ENCODE data around the gene PDE4D.
A peak's percentile ranks its signal among the peaks of the same experiment; 100 is the strongest.

Gene PDE4D

DNA sequence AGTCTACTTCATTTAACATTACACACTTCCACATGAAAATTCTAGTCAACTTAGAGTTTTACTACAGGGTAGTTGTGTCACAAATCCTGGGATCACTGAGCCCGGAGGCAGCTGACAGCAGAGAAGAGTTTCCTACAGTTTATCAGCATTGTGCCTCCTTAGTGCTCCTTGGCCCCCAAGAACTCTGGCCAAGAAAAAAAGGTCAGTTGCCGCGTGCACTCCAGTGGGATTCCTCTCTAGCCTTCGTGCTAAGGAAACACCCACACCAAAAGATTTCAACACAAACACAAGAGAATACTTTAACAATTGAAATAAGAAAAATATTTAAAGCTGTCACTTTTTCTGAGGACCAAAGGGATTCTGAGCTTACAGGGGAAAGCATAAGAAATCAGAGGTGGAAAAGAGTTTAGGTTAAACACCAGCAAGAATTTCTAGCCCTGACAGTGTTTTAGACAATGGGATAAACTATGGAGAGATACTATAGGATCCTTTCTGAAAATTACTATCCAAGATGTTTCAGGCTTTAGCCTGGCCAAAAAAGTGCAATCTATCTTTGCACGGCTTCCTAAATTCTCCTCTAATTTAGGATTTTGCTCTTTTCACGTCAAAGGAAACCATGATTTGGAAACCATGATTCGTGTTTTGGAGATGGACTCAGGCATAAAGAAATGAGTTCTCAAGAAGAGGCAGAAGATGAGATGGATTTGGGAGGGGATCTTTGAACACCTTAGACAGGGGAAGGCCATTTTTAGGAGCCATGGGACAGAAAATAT, 703.9 kb downstream of the PDE4D start:
- Histone ChIP-seq H3K36me3 (ENCODE audit: insufficient read depth, low read length) (peaks cover 6% of the 10 kb centered on the region), H3K9ac (ENCODE audit: low read length) (no peak overlapping the region), H3K4me1 (ENCODE audit: insufficient read depth, low read length) (peaks cover 30% of the 10 kb centered on the region), H3K27ac (ENCODE audit: low read depth, low read length) (peak overlapping the region; percentile 10), H3K9me3 (ENCODE audit: low read length) (no peaks in the 10 kb centered on the region), H3K4me3 (ENCODE audit: low read depth in 1 of 2, low read length in 2 of 2) (no peak overlapping the region), H3K27me3 (ENCODE audit: control insufficient read depth in 1 of 2, insufficient read depth in 2 of 2, low read length in 2 of 2) (no peaks in the 10 kb centered on the region)

DNA sequence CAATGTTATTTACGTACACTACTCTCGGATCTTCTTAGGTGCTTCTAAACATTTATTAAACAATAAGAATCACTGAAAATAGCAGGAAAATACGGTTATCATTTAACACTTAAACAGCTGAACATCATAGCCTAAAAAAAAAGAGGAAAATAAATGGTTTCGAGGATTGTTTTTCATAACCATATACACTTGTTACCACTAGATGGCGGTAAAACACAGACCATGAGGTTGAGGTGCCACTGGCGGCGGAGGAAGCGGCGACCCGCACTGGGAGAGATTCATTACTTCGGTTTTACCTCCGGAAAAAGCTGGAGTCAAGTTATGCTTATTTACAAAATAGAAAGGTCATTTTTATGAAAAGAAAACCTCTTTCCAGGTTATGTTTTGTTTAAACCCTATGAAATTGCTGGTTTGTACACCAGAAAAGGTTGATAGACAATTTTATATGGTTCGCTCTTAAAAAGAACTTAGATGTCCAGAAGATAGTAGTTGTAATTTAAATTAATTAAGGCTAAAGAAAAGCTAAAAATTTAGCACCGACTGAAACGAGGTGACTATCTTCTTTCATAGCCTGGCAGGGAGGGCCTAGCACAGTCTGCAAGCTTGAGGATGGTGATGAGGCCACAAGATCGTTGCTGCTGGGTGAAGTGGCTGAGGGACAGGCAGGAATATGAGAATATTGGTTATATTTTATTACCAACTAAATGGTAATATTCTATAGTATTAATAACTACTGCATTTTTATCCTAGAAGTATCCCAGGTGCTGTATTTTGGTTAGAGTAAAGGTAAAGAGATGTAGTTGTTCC, 704.9 kb downstream of the PDE4D start:
- Histone ChIP-seq H3K9ac (ENCODE audit: low read length) (peak overlapping the region; percentile 30), H3K4me1 (ENCODE audit: insufficient read depth, low read length) (peaks cover 30% of the 10 kb centered on the region)

DNA sequence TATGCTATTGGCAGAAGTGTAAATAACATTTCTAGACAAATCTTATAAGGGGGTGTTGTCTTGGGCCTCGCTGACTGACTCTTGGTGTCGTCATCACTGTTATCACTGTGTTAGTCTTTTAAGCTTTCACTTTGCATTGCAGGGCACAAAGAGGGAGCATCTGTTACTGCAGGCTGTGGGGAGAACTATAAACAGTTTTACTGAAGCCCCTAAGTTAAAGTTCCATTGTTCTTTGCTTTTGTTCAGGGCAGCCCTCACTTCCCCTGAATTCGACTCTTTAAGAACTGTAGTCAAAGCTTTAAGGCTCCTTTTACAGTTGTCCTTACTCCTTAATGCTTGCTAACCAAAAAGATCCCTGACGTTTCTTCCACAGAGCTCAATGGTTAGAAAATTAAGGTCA, 705.7 kb downstream of the PDE4D start:
- H3K9ac ChIP-seq (ENCODE audit: low read length), result peak overlapping the region; percentile 30
- no peaks in the 10 kb centered on the region for H3K27me3 ChIP-seq (ENCODE audit: control insufficient read depth in 1 of 2, insufficient read depth in 2 of 2, low read length in 2 of 2)
- H3K36me3 ChIP-seq (ENCODE audit: insufficient read depth, low read length), result peaks cover 4% of the 10 kb centered on the region
- H3K9me3 ChIP-seq (ENCODE audit: low read length), result no peaks in the 10 kb centered on the region
- H3K27ac ChIP-seq (ENCODE audit: low read depth, low read length), result peak overlapping the region; percentile 64
- H3K4me1 ChIP-seq (ENCODE audit: insufficient read depth, low read length), result peaks cover 30% of the 10 kb centered on the region
- peak overlapping the region in 1 of 2 donors; percentile 10 for H3K4me3 ChIP-seq (ENCODE audit: low read depth in 1 of 2, low read length in 2 of 2)

More for the DNA sequence above, 704.9 kb downstream of the PDE4D start:
- Histone ChIP-seq H3K27ac (ENCODE audit: low read depth, low read length) (peak overlapping the region; percentile 64), H3K27me3 (ENCODE audit: control insufficient read depth in 1 of 2, insufficient read depth in 2 of 2, low read length in 2 of 2) (no peaks in the 10 kb centered on the region), H3K9me3 (ENCODE audit: low read length) (no peaks in the 10 kb centered on the region), H3K4me3 (ENCODE audit: low read depth in 1 of 2, low read length in 2 of 2) (peak overlapping the region in 1 of 2 donors; percentile 10), H3K36me3 (ENCODE audit: insufficient read depth, low read length) (peaks cover 6% of the 10 kb centered on the region)

DNA sequence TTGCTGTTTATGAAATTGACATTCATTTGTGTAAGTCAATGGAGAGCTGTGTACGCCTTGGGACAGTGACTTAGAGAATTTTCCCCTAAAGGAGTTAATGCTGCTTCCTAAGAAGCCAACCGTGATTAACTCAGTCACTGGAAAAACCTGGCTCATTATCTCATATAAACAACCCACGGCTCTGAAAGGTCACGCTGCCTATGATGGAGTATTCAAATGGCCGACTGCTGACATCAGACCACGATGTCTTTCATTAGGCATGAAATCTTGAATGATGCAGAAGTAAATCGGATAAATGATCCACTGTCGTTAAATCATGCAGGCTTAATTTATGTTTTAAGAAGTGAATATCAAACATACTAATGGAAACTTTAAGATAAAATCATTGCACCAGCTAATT, 706.9 kb downstream of the PDE4D start:
- no peaks in the 10 kb centered on the region for H3K9me3 ChIP-seq (ENCODE audit: low read length)
- H3K27ac ChIP-seq (ENCODE audit: low read depth, low read length), result no peak overlapping the region
- H3K36me3 ChIP-seq (ENCODE audit: insufficient read depth, low read length), result no peaks in the 10 kb centered on the region
- H3K9ac ChIP-seq (ENCODE audit: low read length), result no peak overlapping the region
- H3K4me1 ChIP-seq (ENCODE audit: insufficient read depth, low read length), result peaks cover 24% of the 10 kb centered on the region
- H3K4me3 ChIP-seq (ENCODE audit: low read depth in 1 of 2, low read length in 2 of 2), result no peak overlapping the region
- H3K27me3 ChIP-seq (ENCODE audit: control insufficient read depth in 1 of 2, insufficient read depth in 2 of 2, low read length in 2 of 2), result no peaks in the 10 kb centered on the region

DNA sequence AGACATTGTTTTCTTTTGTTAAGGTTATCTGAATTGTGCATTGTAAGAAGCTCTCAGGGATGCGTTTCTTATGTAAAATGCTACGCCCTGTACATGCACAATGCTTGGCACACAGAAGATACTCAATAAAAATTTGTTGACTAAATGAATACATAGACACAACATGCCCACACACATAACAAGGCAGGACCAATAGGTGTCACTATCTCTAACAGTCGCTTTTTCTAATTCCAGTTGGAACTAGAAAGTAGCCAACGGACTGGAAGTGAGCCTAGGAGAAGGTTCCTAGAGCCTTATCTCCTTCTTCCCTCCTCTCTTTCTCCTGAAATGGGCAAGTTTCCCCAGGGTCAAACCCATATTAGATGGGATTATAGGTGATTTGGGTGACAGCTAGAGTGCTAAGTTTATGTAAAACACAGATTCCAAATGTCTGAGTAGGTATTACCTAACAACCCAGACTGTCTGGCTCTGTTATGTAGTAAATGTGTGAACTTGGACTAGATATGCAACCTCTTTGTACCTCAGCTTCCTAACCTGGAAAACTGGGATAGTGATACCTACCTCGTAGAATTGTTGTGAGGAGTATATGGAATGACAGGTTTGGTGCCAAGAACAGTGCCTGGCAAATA, 707.7 kb downstream of the PDE4D start:
- H3K27ac ChIP-seq (ENCODE audit: low read depth, low read length), result no peak overlapping the region

DNA sequence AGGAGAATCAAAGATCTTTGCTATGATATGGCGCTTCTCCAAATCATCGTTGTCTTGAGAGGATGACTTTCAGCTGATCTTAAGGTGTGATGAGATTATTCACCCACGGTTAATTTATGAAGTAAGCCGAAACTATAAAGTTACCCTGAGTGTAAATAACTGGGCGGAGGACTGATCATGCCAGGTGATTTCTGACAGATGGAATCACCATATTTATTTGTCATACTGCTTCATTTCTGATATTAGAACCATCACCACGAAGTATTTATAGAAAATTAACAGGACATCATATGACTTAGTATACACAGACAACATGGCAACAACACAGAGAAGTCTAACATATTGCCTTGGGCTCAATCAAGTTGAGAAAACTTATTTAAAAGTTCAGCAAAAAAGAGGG, 708.8 kb downstream of the PDE4D start:
- no peak overlapping the region for H3K27ac ChIP-seq (ENCODE audit: low read depth, low read length)
- no peak overlapping the region for H3K9ac ChIP-seq (ENCODE audit: low read length)
- no peaks in the 10 kb centered on the region for H3K9me3 ChIP-seq (ENCODE audit: low read length)
- peaks cover 20% of the 10 kb centered on the region for H3K4me1 ChIP-seq (ENCODE audit: insufficient read depth, low read length)
- H3K27me3 ChIP-seq (ENCODE audit: control insufficient read depth in 1 of 2, insufficient read depth in 2 of 2, low read length in 2 of 2), result no peaks in the 10 kb centered on the region
- H3K4me3 ChIP-seq (ENCODE audit: low read depth in 1 of 2, low read length in 2 of 2), result no peak overlapping the region
- peaks cover 8% of the 10 kb centered on the region for H3K36me3 ChIP-seq (ENCODE audit: insufficient read depth, low read length)

More for the DNA sequence above, 707.7 kb downstream of the PDE4D start:
- Histone ChIP-seq H3K9me3 (ENCODE audit: low read length) (no peaks in the 10 kb centered on the region), H3K4me1 (ENCODE audit: insufficient read depth, low read length) (peaks cover 24% of the 10 kb centered on the region), H3K27me3 (ENCODE audit: control insufficient read depth in 1 of 2, insufficient read depth in 2 of 2, low read length in 2 of 2) (no peaks in the 10 kb centered on the region), H3K36me3 (ENCODE audit: insufficient read depth, low read length) (no peaks in the 10 kb centered on the region), H3K9ac (ENCODE audit: low read length) (no peak overlapping the region), H3K4me3 (ENCODE audit: low read depth in 1 of 2, low read length in 2 of 2) (no peak overlapping the region)

DNA sequence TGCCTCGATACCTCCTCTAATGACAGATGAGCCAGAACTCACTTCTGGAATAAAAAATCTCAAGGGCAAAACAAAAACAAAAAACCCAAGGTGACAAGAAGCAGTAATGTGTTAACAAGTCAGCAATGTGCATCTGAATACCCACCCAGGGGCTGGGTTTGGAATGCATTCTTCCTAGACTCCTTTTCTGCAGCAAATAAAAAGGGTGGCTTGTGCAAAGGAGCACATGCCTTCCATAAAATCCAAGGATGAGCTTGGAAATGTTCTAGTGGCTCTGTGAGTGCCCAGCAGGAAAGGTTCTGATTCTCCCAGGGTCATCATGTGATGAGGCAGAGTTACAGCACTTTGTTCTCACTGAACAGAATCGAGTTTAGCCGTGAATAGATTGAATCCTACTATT, 710.8 kb downstream of the PDE4D start:
- H3K4me1 ChIP-seq (ENCODE audit: insufficient read depth, low read length), result peaks cover 11% of the 10 kb centered on the region

DNA sequence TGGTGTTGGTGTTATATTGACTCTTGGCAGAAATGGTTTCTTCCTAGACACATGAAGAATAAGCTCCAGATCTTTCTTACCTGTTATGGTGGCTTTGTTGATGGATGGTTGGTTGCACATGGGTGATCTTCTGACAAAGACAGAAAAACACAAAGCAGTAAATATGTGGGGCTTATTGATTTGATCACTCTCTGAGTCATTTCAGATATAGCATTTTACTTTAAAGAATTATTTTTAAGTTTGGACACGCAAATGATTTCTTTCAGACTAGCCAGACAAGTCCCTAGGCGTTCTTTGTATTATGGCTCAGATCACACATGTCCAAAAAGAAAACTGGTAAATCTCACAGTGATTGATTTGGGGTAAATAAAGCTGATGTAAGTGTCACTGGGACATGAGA, 713.0 kb downstream of the PDE4D start:
- H3K27ac ChIP-seq (ENCODE audit: low read depth, low read length), result no peak overlapping the region
- H3K9me3 ChIP-seq (ENCODE audit: low read length), result no peaks in the 10 kb centered on the region
- H3K4me3 ChIP-seq (ENCODE audit: low read depth in 1 of 2, low read length in 2 of 2), result no peak overlapping the region
- H3K9ac ChIP-seq (ENCODE audit: low read length), result no peak overlapping the region
- H3K36me3 ChIP-seq (ENCODE audit: insufficient read depth, low read length), result peaks cover 32% of the 10 kb centered on the region
- H3K27me3 ChIP-seq (ENCODE audit: control insufficient read depth in 1 of 2, insufficient read depth in 2 of 2, low read length in 2 of 2), result no peaks in the 10 kb centered on the region
- no peaks in the 10 kb centered on the region for H3K4me1 ChIP-seq (ENCODE audit: insufficient read depth, low read length)

More for the DNA sequence above, 710.8 kb downstream of the PDE4D start:
- H3K4me3 ChIP-seq (ENCODE audit: low read depth in 1 of 2, low read length in 2 of 2), result no peak overlapping the region
- no peak overlapping the region for H3K27ac ChIP-seq (ENCODE audit: low read depth, low read length)
- peaks cover 25% of the 10 kb centered on the region for H3K36me3 ChIP-seq (ENCODE audit: insufficient read depth, low read length)
- H3K9ac ChIP-seq (ENCODE audit: low read length), result no peak overlapping the region
- no peaks in the 10 kb centered on the region for H3K9me3 ChIP-seq (ENCODE audit: low read length)
- H3K27me3 ChIP-seq (ENCODE audit: control insufficient read depth in 1 of 2, insufficient read depth in 2 of 2, low read length in 2 of 2), result no peaks in the 10 kb centered on the region

DNA sequence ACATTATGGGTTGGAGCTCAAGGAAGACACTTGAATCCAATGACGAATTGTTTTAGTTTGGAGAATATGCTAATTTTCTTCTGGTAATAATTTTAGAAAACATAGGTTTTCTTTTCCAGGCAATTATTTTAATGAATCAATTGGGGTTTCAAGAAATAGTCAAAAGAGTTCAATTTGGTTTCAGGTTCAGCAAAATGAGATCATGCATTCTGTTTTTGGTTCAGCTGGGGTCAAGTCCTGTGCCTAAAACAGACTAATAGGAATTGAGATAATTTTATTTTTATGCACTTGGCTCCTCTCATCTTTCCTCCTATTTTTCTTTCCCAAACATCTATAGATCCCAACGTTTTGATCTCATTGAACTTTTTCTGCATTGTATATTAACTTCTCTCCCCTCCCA, 713.8 kb downstream of the PDE4D start:
- no peaks in the 10 kb centered on the region for H3K4me1 ChIP-seq (ENCODE audit: insufficient read depth, low read length)
- no peak overlapping the region for H3K9ac ChIP-seq (ENCODE audit: low read length)
- no peaks in the 10 kb centered on the region for H3K9me3 ChIP-seq (ENCODE audit: low read length)
- peaks cover 36% of the 10 kb centered on the region for H3K36me3 ChIP-seq (ENCODE audit: insufficient read depth, low read length)
- no peak overlapping the region for H3K4me3 ChIP-seq (ENCODE audit: low read depth in 1 of 2, low read length in 2 of 2)
- no peaks in the 10 kb centered on the region for H3K27me3 ChIP-seq (ENCODE audit: control insufficient read depth in 1 of 2, insufficient read depth in 2 of 2, low read length in 2 of 2)
- no peak overlapping the region for H3K27ac ChIP-seq (ENCODE audit: low read depth, low read length)

DNA sequence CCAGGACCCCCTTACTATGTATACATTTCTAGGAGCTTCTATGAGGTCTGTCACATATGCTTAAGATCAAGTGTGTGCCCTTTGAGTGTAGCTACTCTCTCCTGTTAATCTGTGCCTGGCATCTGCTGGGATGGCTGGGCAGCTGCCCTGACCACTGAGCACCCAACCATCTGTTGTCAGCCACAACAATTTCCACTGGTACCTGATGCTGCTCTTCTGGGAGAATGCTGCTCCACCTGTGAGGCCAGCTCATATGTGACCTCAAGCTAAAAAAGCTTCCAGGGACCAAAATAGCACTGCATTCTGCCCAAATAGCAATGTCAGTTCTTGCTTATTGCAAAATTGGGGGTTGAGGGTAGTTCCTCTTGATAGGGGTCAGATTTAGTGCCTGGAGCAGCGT, 715.0 kb downstream of the PDE4D start:
- H3K9me3 ChIP-seq (ENCODE audit: low read length), result no peaks in the 10 kb centered on the region
- peaks cover 6% of the 10 kb centered on the region for H3K4me1 ChIP-seq (ENCODE audit: insufficient read depth, low read length)
- no peak overlapping the region for H3K9ac ChIP-seq (ENCODE audit: low read length)
- H3K36me3 ChIP-seq (ENCODE audit: insufficient read depth, low read length), result peaks cover 36% of the 10 kb centered on the region
- H3K27ac ChIP-seq (ENCODE audit: low read depth, low read length), result no peak overlapping the region
- H3K27me3 ChIP-seq (ENCODE audit: control insufficient read depth in 1 of 2, insufficient read depth in 2 of 2, low read length in 2 of 2), result no peaks in the 10 kb centered on the region
- no peak overlapping the region for H3K4me3 ChIP-seq (ENCODE audit: low read depth in 1 of 2, low read length in 2 of 2)

DNA sequence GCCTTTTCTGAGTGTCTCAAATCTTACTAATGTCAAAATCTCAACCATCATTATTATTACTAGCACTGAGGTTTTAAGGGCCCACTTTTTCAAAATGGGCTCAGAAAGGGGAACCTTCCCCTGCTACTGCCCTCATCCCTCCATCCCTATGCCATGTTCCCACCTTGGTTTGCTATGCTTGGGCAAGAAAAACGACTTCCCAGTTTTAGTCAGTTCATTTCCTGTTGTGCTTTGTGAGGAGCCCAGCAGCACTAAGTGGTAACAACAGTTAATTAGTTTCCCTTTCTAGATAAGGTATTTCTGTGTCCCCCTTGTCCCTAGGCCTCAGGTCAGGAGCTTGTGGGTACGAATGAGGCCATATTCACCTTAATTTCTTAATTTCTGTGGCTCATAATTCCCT, 715.5 kb downstream of the PDE4D start:
- no peak overlapping the region for H3K27ac ChIP-seq (ENCODE audit: low read depth, low read length)
- no peaks in the 10 kb centered on the region for H3K9me3 ChIP-seq (ENCODE audit: low read length)
- H3K36me3 ChIP-seq (ENCODE audit: insufficient read depth, low read length), result peaks cover 36% of the 10 kb centered on the region
- no peak overlapping the region for H3K4me3 ChIP-seq (ENCODE audit: low read depth in 1 of 2, low read length in 2 of 2)
- H3K9ac ChIP-seq (ENCODE audit: low read length), result no peak overlapping the region
- peaks cover 6% of the 10 kb centered on the region for H3K4me1 ChIP-seq (ENCODE audit: insufficient read depth, low read length)
- no peaks in the 10 kb centered on the region for H3K27me3 ChIP-seq (ENCODE audit: control insufficient read depth in 1 of 2, insufficient read depth in 2 of 2, low read length in 2 of 2)

Data from muscle layer of colon (tissue), 2 donors.